K562 (cell line): ENCODE data around the gene MYBPHL. TPM values are rescaled to one million over a fixed set of nuclear protein-coding genes. Genes with fewer than 3 reads are reported as not detected.
A peak's percentile ranks its signal among the peaks of the same experiment; 100 is the strongest.

Source experiments
- ATAC-seq: fragments of 200-7000 bp; cut with Tn5 transposase; 3 replicates; pipeline ENCODE4 v1.9.1; 2020; ENCODE audit warnings: moderate library complexity
- BruUV-seq: library from RNA; stranded (reverse); fragments of 400-500 nt; replicated peaks from 2 replicates; lab custom pipeline; 2021; lab: Mats Ljungman, UMichigan
- CTCF ChIA-PET: fragments of 300-600 bp; formaldehyde crosslinking; extraction: SDS; loops from one replicate; lab custom pipeline; 2021; ENCODE audit warnings: low intra/inter-chr PET ratio; lab: Yijun Ruan, JAX
- POLR2A ChIA-PET: fragments of 300-600, 350-650 bp; sonication (Branson Sonifier 250); formaldehyde crosslinking; extraction: SDS; loops from one replicate; lab custom pipeline; 2021; ENCODE audit warnings: antibody characterized with exemption, inconsistent platforms; lab: Yijun Ruan, JAX
- DNase-seq, 4 experiments: peaks; one replicate each; pipeline versions ENCODE4 v3.0.0 to v3.0.0-alpha.2; 2011 to 2018; ENCODE audit warnings: low spot score in 3 of 4, mixed read lengths in 3 of 4; ENCODE audit errors: extremely low read depth in 1 of 4
- FAIRE-seq: peaks from 2 replicates; lab custom pipeline; 2011; peaks lifted over from hg19 to GRCh38; lab: Jason Lieb, UNC
- H2AFZ ChIP-seq: 2 replicates; pipeline ENCODE4 v1.6.0; 2011; ENCODE audit warnings: low read depth, low read length, control low read depth, inconsistent platforms
- H3K27ac ChIP-seq: fragments of 200-600 bp; 3 replicates; pipeline ENCODE4 v1.8.0; 2011; ENCODE audit warnings: low read depth, mild to moderate bottlenecking, control low read depth, inconsistent platforms, low read length, moderate library complexity, mixed read lengths; ENCODE audit errors: extremely low read depth
- H3K27me3 ChIP-seq, 2 experiments: fragments of 300-600 bp in 1 of 2; 2 replicates in 1 of 2; 3 replicates in 1 of 2; pipeline versions ENCODE4 v1.6.0 to v1.8.0; 2011; ENCODE audit warnings: inconsistent platforms in 2 of 2, low read length in 2 of 2, mild to moderate bottlenecking in 1 of 2, mixed read lengths in 1 of 2, moderate library complexity in 1 of 2; ENCODE audit not compliant: control insufficient read depth in 2 of 2, insufficient read depth in 2 of 2
- H3K36me3 ChIP-seq: fragments of 300-600 bp; 3 replicates; pipeline ENCODE4 v1.8.0; 2011; ENCODE audit warnings: mild to moderate bottlenecking, low read length, inconsistent platforms; ENCODE audit not compliant: control insufficient read depth, insufficient read depth
- H3K4me1 ChIP-seq, 2 experiments: fragments of 200-600 bp in 1 of 2; replicated peaks in 1 of 2; 2 replicates in 1 of 2; 3 replicates in 1 of 2; pipeline versions ENCODE4 v1.5.1 to v1.8.0; 2011; ENCODE audit warnings: inconsistent platforms in 2 of 2, low read length in 2 of 2, mild to moderate bottlenecking in 1 of 2, mixed read lengths in 1 of 2, moderate library complexity in 1 of 2; ENCODE audit not compliant: control insufficient read depth in 2 of 2, insufficient read depth in 2 of 2
- H3K4me2 ChIP-seq: 2 replicates; pipeline ENCODE4 v1.6.1; 2011; ENCODE audit warnings: low read length, control low read depth, inconsistent platforms, mixed read lengths; ENCODE audit not compliant: insufficient read depth
- H3K4me3 ChIP-seq: fragments of 200-600 bp; sonication (generic), shearing (Covaris generic); 2 replicates; pipeline ENCODE4 v1.5.1; 2016; ENCODE audit warnings: control low read depth, inconsistent platforms
- H3K79me2 ChIP-seq: fragments of 200-600 bp; 3 replicates; pipeline ENCODE4 v1.8.0; 2011; ENCODE audit warnings: low read length, inconsistent platforms; ENCODE audit not compliant: control insufficient read depth, insufficient read depth
- H3K9ac ChIP-seq, 2 experiments: 2 replicates each; pipeline versions ENCODE4 v1.6.0 to v1.6.1; 2011; ENCODE audit warnings: low read depth in 2 of 2, low read length in 2 of 2, control low read depth in 1 of 2, inconsistent platforms in 1 of 2, mild to moderate bottlenecking in 1 of 2, mixed read lengths in 1 of 2; ENCODE audit not compliant: insufficient read depth in 1 of 2
- H3K9me1 ChIP-seq: one replicate; pipeline ENCODE4 v1.6.0; 2011; ENCODE audit warnings: inconsistent platforms, mild to moderate bottlenecking, low read length, moderate library complexity; ENCODE audit not compliant: control insufficient read depth, insufficient read depth
- H3K9me3 ChIP-seq: replicated peaks from 2 replicates; pipeline ENCODE4 v1.5.1; 2011; ENCODE audit warnings: low read depth, low read length, inconsistent platforms; ENCODE audit not compliant: control insufficient read depth, insufficient read depth
- H4K20me1 ChIP-seq: replicated peaks from 2 replicates; pipeline ENCODE4 v1.6.1; 2011; ENCODE audit warnings: low read length, inconsistent platforms, mixed read lengths; ENCODE audit not compliant: control insufficient read depth, insufficient read depth
- ADNP ChIP-seq: fragments of 200-800 bp; sonication (Bioruptor generic); IDR thresholded peaks from 2 replicates; pipeline ENCODE4 v1.6.1; 2016; ENCODE audit warnings: missing genetic modification characterization, missing compliant biosample characterization
- CBX3 ChIP-seq, 2 experiments: IDR thresholded peaks; 1 replicate in 1 of 2; 2 replicates in 1 of 2; pipeline ENCODE4 v1.6.1; 2012; ENCODE audit warnings: inconsistent platforms in 2 of 2, low read length in 2 of 2, borderline replicate concordance in 1 of 2, control low read depth in 1 of 2
- CHAMP1 ChIP-seq: fragments of 450-650 bp; IDR thresholded peaks from 2 replicates; pipeline ENCODE4 v1.6.1; 2016; ENCODE audit warnings: mild to moderate bottlenecking
- NEUROD1 ChIP-seq: fragments of 150-350 bp; IDR thresholded peaks from 2 replicates; pipeline ENCODE4 v1.6.1; 2014; ENCODE audit warnings: borderline replicate concordance, low read length, low read depth; ENCODE audit not compliant: partially characterized antibody
- TBP ChIP-seq: optimal IDR thresholded peaks from 2 replicates; pipeline ENCODE3; 2011; ENCODE audit warnings: low read depth, low read length, improper control_type of control experiment
- TRIM24 ChIP-seq, 2 experiments: fragments of 450-650 bp; IDR thresholded peaks; 2 replicates each; pipeline ENCODE4 v1.6.1; 2016
- TRIM28 ChIP-seq: fragments of 450-650 bp; IDR thresholded peaks from 2 replicates; pipeline ENCODE4 v1.6.1; 2017
- ZEB2 ChIP-seq: fragments of 450-650 bp; IDR thresholded peaks from 2 replicates; pipeline ENCODE4 v1.6.1; 2016
- ZNF280A ChIP-seq: fragments of 450-650 bp; IDR thresholded peaks from 2 replicates; pipeline ENCODE4 v1.6.1; 2018; ENCODE audit warnings: mild to moderate bottlenecking, low read depth; ENCODE audit not compliant: partially characterized antibody
- ZNF324 ChIP-seq: fragments of 250-450 bp; sonication (Bioruptor Pico); IDR thresholded peaks from 2 replicates; pipeline ENCODE4 v1.4.0; 2020; ENCODE audit warnings: mild to moderate bottlenecking
- in situ Hi-C: fragments of 300-500 bp; cut with MboI; formaldehyde crosslinking; loops from 4 replicates; pipeline ENCODE4 v1.15.0; 2018; ENCODE audit warnings: inconsistent platforms, mixed read lengths
- intact Hi-C: fragments of 100-400 bp; cut with micrococcal nuclease; formaldehyde crosslinking; loops from 2 replicates; pipeline ENCODE4 v1.14.2; 2022
- polyA plus RNA-seq, 8 experiments: library from polyadenylated mRNA; depleted of rRNA in 4 of 8; stranded (reverse) in 5 of 8; unstranded in 3 of 8; fragments of >200 nt; fragmentation: Nextera tagmentation in 2 of 8; fragmentation: Illumina TruSeq in 1 of 8; extraction: Ambion mirVana in 2 of 8; extraction: Trizol in 1 of 8; gene quantifications; 2 replicates each; pipeline versions ENCODE4 v1.2.1 to v1.2.3, GENCODE V29; 2011 to 2014; ENCODE audit warnings: inconsistent platforms in 1 of 8, missing spikeins in 1 of 8
- total RNA-seq, 7 experiments: library from RNA; depleted of rRNA in 6 of 7; stranded (reverse); fragments of >200 nt in 6 of 7; fragmentation: Illumina TruSeq in 2 of 7; extraction: Trizol in 2 of 7; gene quantifications; 2 replicates each; pipeline versions ENCODE4 v1.2.1 to v1.2.3, GENCODE V29; 2011 to 2021; ENCODE audit warnings: low replicate concordance in 1 of 7

The MYBPHL gene
- total and polyA plus RNA-seq, 9 of the 15 experiments (the other 6 are each of a cell fraction or from before 2014, with no cell fraction given) = 0.20 to 1.9 (median 0.33) TPM

- no peaks in the 10 kb centered on the region for H3K9me1 ChIP-seq
- H3K79me2 ChIP-seq = no peaks in the 10 kb centered on the region
- TF ChIP-seq TRIM24 (IDR thresholded peaks at IDR 0.05) (peak in 1 of 2 experiments; percentile 44; a peak in 1 of 4 replicates), ZNF324 (CRISPR knock-in tag) (peak; percentile 99), TRIM28 (peak; percentile 89), CHAMP1 (0 out of 2 replicates have a peak, but pooled peaks have one; percentile 49), ZEB2 (0 out of 2 replicates have a peak, but pooled peaks have one; percentile 22), TBP (no peak), CBX3 (IDR thresholded peaks at IDR 0.05; ENCODE audit: borderline replicate concordance in 1 of 2, low read length in 2 of 2) (peak in 1 of 2 experiments; percentile 88; a peak in 2 of 3 replicates), NEUROD1 (no peak), ZNF280A (peak; percentile 82), ADNP (tag) (0 out of 2 replicates have a peak, but pooled peaks have one; percentile 32)
- no peak overlapping the region for H3K4me2 ChIP-seq
- FAIRE-seq (no peak), DNase-seq (no peak), ATAC-seq (no peak)
- no peak overlapping the region for H2AFZ ChIP-seq
- no peaks in the 10 kb centered on the region for H4K20me1 ChIP-seq
- POLR2A ChIA-PET = no interaction called here
- intact Hi-C loops = no loop called here
- peaks cover 15% of the 10 kb centered on the region for H3K9me3 ChIP-seq
- peaks cover 90% of the 10 kb centered on the region for H3K36me3 ChIP-seq
- no peaks in the 10 kb centered on the region for H3K27me3 ChIP-seq
- H3K27ac ChIP-seq = no peak overlapping the region
- H3K9ac ChIP-seq = no peak overlapping the region
- H3K4me3 ChIP-seq = no peak overlapping the region
- no peaks in the 10 kb centered on the region for H3K4me1 ChIP-seq
- CTCF ChIA-PET = no interaction called here
- in situ Hi-C loops = no loop called here
- no TSS peak for BruUV-seq
Measured at GRCh38 chr1:109331113-109331512, 24.3 kb upstream of the MYBPHL start.
